Trophoblast cell (in vitro differentiated cells and primary cell): ENCODE data around the gene ANKRD55.
"Not testable (repeated sequence)": the region's sequence is repeated elsewhere in the genome, so short reads cannot be mapped to it uniquely, and the experiment has no call there.

ENCODE experiments used
- DNase-seq, 2 donors: peaks; one replicate each; pipeline ENCODE4 v3.0.0-alpha.2; 2016
- H2AFZ ChIP-seq: 2 replicates; pipeline ENCODE4 v1.6.1; 2013; ENCODE audit warnings: low read length, moderate library complexity, mild to moderate bottlenecking; ENCODE audit not compliant: insufficient read depth, poor library complexity
- H2AK5ac ChIP-seq: 2 replicates; pipeline ENCODE4 v1.6.1; 2013; ENCODE audit warnings: mild to moderate bottlenecking, low read length
- H2BK120ac ChIP-seq: 2 replicates; pipeline ENCODE4 v1.6.1; 2013; ENCODE audit warnings: low read length, mild to moderate bottlenecking, moderate library complexity; ENCODE audit not compliant: insufficient read depth, poor library complexity
- H2BK12ac ChIP-seq: 2 replicates; pipeline ENCODE4 v1.6.1; 2013; ENCODE audit warnings: mild to moderate bottlenecking, low read length, moderate library complexity
- H2BK5ac ChIP-seq: 2 replicates; pipeline ENCODE4 v1.6.1; 2013; ENCODE audit warnings: low read length, low read depth, moderate library complexity, mild to moderate bottlenecking; ENCODE audit not compliant: poor library complexity
- H3K14ac ChIP-seq: 2 replicates; pipeline ENCODE4 v1.6.1; 2013; ENCODE audit warnings: mild to moderate bottlenecking, low read length
- H3K18ac ChIP-seq: 2 replicates; pipeline ENCODE4 v1.6.1; 2013; ENCODE audit warnings: mild to moderate bottlenecking, low read length
- H3K23ac ChIP-seq: 2 replicates; pipeline ENCODE4 v1.6.1; 2013; ENCODE audit warnings: low read length
- H3K27ac ChIP-seq: 2 replicates; pipeline ENCODE4 v1.5.1; 2013; ENCODE audit warnings: low read depth, mild to moderate bottlenecking, inconsistent platforms, low read length, moderate library complexity
- H3K27me3 ChIP-seq: 2 replicates; pipeline ENCODE4 v1.6.1; 2013; ENCODE audit warnings: inconsistent platforms, mild to moderate bottlenecking, low read length, moderate library complexity; ENCODE audit not compliant: insufficient read depth
- H3K36me3 ChIP-seq, 2 experiments: 1 replicate in 1 of 2; 2 replicates in 1 of 2; pipeline ENCODE4 v1.6.1; 2013; ENCODE audit warnings: low read length in 2 of 2, mild to moderate bottlenecking in 2 of 2, moderate library complexity in 1 of 2; ENCODE audit not compliant: insufficient read depth in 2 of 2, control insufficient read depth in 1 of 2
- H3K4ac ChIP-seq: 2 replicates; pipeline ENCODE4 v1.6.1; 2013; ENCODE audit warnings: low read depth, mild to moderate bottlenecking, low read length, moderate library complexity
- H3K4me1 ChIP-seq, 2 experiments: 1 replicate in 1 of 2; 2 replicates in 1 of 2; pipeline ENCODE4 v1.6.1; 2013; ENCODE audit warnings: low read length in 2 of 2, mild to moderate bottlenecking in 2 of 2, moderate library complexity in 1 of 2; ENCODE audit not compliant: insufficient read depth in 2 of 2, control insufficient read depth in 1 of 2
- H3K4me2 ChIP-seq: 2 replicates; pipeline ENCODE4 v1.6.1; 2013; ENCODE audit warnings: inconsistent platforms, mild to moderate bottlenecking, low read length, moderate library complexity
- H3K4me3 ChIP-seq: 2 replicates; pipeline ENCODE4 v1.5.1; 2013; ENCODE audit warnings: mild to moderate bottlenecking, low read depth, low read length, inconsistent platforms
- H3K79me1 ChIP-seq: one replicate; pipeline ENCODE4 v1.6.1; 2013; ENCODE audit warnings: low read length
- H3K79me2 ChIP-seq: 2 replicates; pipeline ENCODE4 v1.6.1; 2013; ENCODE audit warnings: low read length, mild to moderate bottlenecking; ENCODE audit not compliant: control insufficient read depth, insufficient read depth, poor library complexity
- H3K9ac ChIP-seq: 2 replicates; pipeline ENCODE4 v1.6.1; 2013; ENCODE audit warnings: mild to moderate bottlenecking, low read length
- H3K9me3 ChIP-seq: 2 replicates; pipeline ENCODE4 v1.6.1; 2013; ENCODE audit warnings: low read depth, mild to moderate bottlenecking, control low read depth, inconsistent platforms, low read length; ENCODE audit not compliant: insufficient read depth
- H4K12ac ChIP-seq: 2 replicates; pipeline ENCODE4 v1.6.1; 2013; ENCODE audit warnings: low read depth, mild to moderate bottlenecking, low read length, moderate library complexity
- H4K8ac ChIP-seq: 2 replicates; pipeline ENCODE4 v1.6.1; 2013; ENCODE audit warnings: low read depth, mild to moderate bottlenecking, low read length, moderate library complexity
- H4K91ac ChIP-seq: one replicate; pipeline ENCODE4 v1.6.1; 2013; ENCODE audit warnings: low read depth, mild to moderate bottlenecking, low read length, moderate library complexity
- WGBS: extraction: QIAGEN DNeasy Blood & Tissue Kit; methylation state at CpG from one replicate; pipeline ENCODE4 v1.1.7; 2013; ENCODE audit warnings: missing lambda C conversion rate; ENCODE audit not compliant: insufficient read length, insufficient coverage; ENCODE audit errors: extremely low coverage; 5-methylcytosine and 5-hydroxymethylcytosine counted together

The ANKRD55 gene

GRCh38 chr5:56105511-56106291, 127.4 kb downstream of the ANKRD55 start:
- Histone ChIP-seq H3K14ac (no peak overlapping the region), H3K4me2 (no peak overlapping the region), H3K4me1 (peaks cover 2% of the 10 kb centered on the region in 2 experiments), H4K91ac (no peak overlapping the region), H3K36me3 (no peaks in the 10 kb centered on the region), H3K9me3 (no peaks in the 10 kb centered on the region), H4K8ac (no peak overlapping the region), H3K79me1 (no peaks in the 10 kb centered on the region), H2BK120ac (no peak overlapping the region), H3K4me3 (no peak overlapping the region), H2BK12ac (no peak overlapping the region), H3K79me2 (no peaks in the 10 kb centered on the region), H3K18ac (no peak overlapping the region), H2AK5ac (no peak overlapping the region), H3K4ac (no peak overlapping the region), H3K27ac (no peak overlapping the region), H2BK5ac (no peak overlapping the region), H3K9ac (no peak overlapping the region), H3K27me3 (no peaks in the 10 kb centered on the region), H3K23ac (no peak overlapping the region), H2AFZ (no peak overlapping the region), H4K12ac (no peak overlapping the region)
- WGBS = no CpG with 5 or more reads among the region's 6 CpGs
- DNase-seq = no peak

GRCh38 chr5:56102889-56103288, 130.2 kb downstream of the ANKRD55 start:
- no peaks in the 10 kb centered on the region for H3K4me1 ChIP-seq
- no peak overlapping the region for H2AK5ac ChIP-seq
- H4K12ac ChIP-seq = no peak overlapping the region
- H3K14ac ChIP-seq = no peak overlapping the region
- no peaks in the 10 kb centered on the region for H3K9me3 ChIP-seq
- no peak overlapping the region for H3K9ac ChIP-seq
- no peaks in the 10 kb centered on the region for H3K36me3 ChIP-seq
- H4K91ac ChIP-seq = no peak overlapping the region
- H2BK5ac ChIP-seq = no peak overlapping the region
- no CpG with 5 or more reads among the region's 1 CpG for WGBS
- H3K4me3 ChIP-seq = no peak overlapping the region
- no peaks in the 10 kb centered on the region for H3K27me3 ChIP-seq
- H2BK120ac ChIP-seq = no peak overlapping the region
- H3K4me2 ChIP-seq = no peak overlapping the region
- no peak overlapping the region for H2AFZ ChIP-seq
- H3K18ac ChIP-seq = no peak overlapping the region
- no peaks in the 10 kb centered on the region for H3K79me1 ChIP-seq
- H3K4ac ChIP-seq = no peak overlapping the region
- no peak overlapping the region for H3K23ac ChIP-seq
- H4K8ac ChIP-seq = no peak overlapping the region
- DNase-seq = no peak
- H3K79me2 ChIP-seq = no peaks in the 10 kb centered on the region
- H3K27ac ChIP-seq = no peak overlapping the region
- no peak overlapping the region for H2BK12ac ChIP-seq

DNA sequence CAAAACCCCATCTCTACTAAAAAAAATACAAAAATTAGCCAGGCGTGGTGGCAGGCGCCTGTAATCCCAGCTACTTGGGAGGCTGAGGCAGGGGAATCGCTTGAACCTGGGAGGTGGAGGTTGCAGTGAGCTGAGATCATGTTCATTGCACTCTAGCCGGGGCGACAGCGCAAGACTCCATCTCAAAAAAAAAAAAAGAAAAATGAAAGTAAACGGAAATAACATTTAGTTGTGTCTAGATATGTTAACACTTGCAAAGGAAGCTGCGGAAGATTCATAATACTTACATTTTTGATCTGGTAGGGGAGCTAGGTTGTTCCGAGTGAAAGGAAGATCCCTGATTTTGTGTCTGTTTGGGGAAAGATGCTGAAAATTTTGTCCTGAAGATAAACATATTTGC, 130.9 kb downstream of the ANKRD55 start:
- not testable (repeated sequence) for H3K9me3 ChIP-seq, H3K14ac ChIP-seq, H3K79me2 ChIP-seq, H4K8ac ChIP-seq, DNase-seq, H4K12ac ChIP-seq, H3K36me3 ChIP-seq, H2BK120ac ChIP-seq, H3K18ac ChIP-seq, H2BK12ac ChIP-seq, H4K91ac ChIP-seq, H2AFZ ChIP-seq, H3K9ac ChIP-seq, H3K4ac ChIP-seq, H3K4me2 ChIP-seq, H3K4me1 ChIP-seq, H2AK5ac ChIP-seq, H3K23ac ChIP-seq, H3K79me1 ChIP-seq, H2BK5ac ChIP-seq, H3K27ac ChIP-seq, H3K4me3 ChIP-seq, H3K27me3 ChIP-seq
- WGBS = no CpG with 5 or more reads among the region's 9 CpGs

DNA sequence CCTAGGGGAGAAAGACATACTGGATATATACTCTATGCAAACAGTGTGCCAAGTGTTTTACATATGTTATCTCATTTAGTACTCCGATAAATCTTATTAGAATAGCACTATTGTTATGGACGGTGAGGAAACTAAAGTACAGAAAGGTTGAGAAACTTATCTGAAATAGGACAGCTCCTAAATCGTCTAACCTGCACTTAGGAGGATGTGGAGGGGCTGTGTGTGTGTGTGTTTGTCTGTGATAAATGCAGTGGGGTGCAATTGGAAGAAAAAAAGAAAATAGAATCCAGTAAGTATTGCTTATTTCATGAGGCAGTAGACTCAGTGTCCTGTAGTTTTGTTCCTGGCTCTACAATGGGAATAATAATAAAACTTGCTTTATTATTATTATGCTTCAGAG, 131.9 kb downstream of the ANKRD55 start:
- Histone ChIP-seq H4K12ac (no peak overlapping the region), H2AFZ (no peak overlapping the region), H3K79me1 (no peaks in the 10 kb centered on the region), H3K4me2 (no peak overlapping the region), H3K14ac (no peak overlapping the region), H2BK120ac (no peak overlapping the region), H2AK5ac (no peak overlapping the region), H3K23ac (no peak overlapping the region), H2BK5ac (no peak overlapping the region), H3K27me3 (no peaks in the 10 kb centered on the region), H4K8ac (no peak overlapping the region), H3K4me1 (no peaks in the 10 kb centered on the region), H3K18ac (no peak overlapping the region), H3K79me2 (no peaks in the 10 kb centered on the region), H4K91ac (no peak overlapping the region), H3K4me3 (no peak overlapping the region), H3K4ac (no peak overlapping the region), H3K9me3 (no peaks in the 10 kb centered on the region), H2BK12ac (no peak overlapping the region), H3K36me3 (no peaks in the 10 kb centered on the region), H3K9ac (no peak overlapping the region), H3K27ac (no peak overlapping the region)
- DNase-seq = no peak
- WGBS = no CpG with 5 or more reads among the region's 3 CpGs
